Gastrocnemius medialis (tissue), 4 donors: ENCODE data around the gene AICDA. TPM values are rescaled to one million over a fixed set of nuclear protein-coding genes. Genes with fewer than 3 reads are reported as not detected.

Experiments
- ATAC-seq, 2 donors: fragments of 150-250 bp; one replicate each; pipeline ENCODE4 v1.9.1; 2016
- DNase-seq, 2 donors: peaks; one replicate each; pipeline ENCODE4 v3.0.0-alpha.2; 2019
- H3K27ac ChIP-seq, 4 donors: fragments of 200-600 bp; sonication (generic); 1 replicate in 1 of 4; 2 replicates in 3 of 4; pipeline ENCODE4 v1.5.1; 2016 to 2018; ENCODE audit warnings: mild to moderate bottlenecking in 2 of 4, moderate library complexity in 1 of 4
- H3K27me3 ChIP-seq, 3 donors: fragments of 200-600 bp; sonication (generic) in 2 of 3; 1 replicate in 1 of 3; 2 replicates in 2 of 3; pipeline versions ENCODE4 v1.5.1 to v1.6.0; 2016 to 2019; ENCODE audit warnings: mild to moderate bottlenecking in 1 of 3, moderate library complexity in 1 of 3
- H3K36me3 ChIP-seq, 2 donors: fragments of 200-600 bp; sonication (generic) in 1 of 2; one replicate each; pipeline ENCODE4 v1.5.1; 2017 to 2018
- H3K4me1 ChIP-seq, 2 donors: fragments of 200-600 bp; sonication (generic) in 1 of 2; one replicate each; pipeline ENCODE4 v1.5.1; 2016 to 2017; ENCODE audit warnings: mild to moderate bottlenecking in 2 of 2
- H3K4me3 ChIP-seq, 4 donors: fragments of 200-600 bp; sonication (generic) in 3 of 4; 1 replicate in 1 of 4; 2 replicates in 3 of 4; pipeline ENCODE4 v1.5.1; 2016 to 2019; ENCODE audit warnings: mild to moderate bottlenecking in 2 of 4
- H3K9me3 ChIP-seq, 3 donors: fragments of 200-600 bp; sonication (generic) in 2 of 3; 1 replicate in 1 of 3; 2 replicates in 2 of 3; pipeline ENCODE4 v1.5.1; 2016 to 2019
- CTCF ChIP-seq, 5 experiments: fragments of 450-650 bp in 3 of 5; fragments of 200-600 bp in 2 of 5; sonication (generic) in 2 of 5; IDR thresholded peaks in 4 of 5; conservative IDR thresholded peaks in 1 of 5; 1 replicate in 4 of 5; 2 replicates in 1 of 5; pipeline ENCODE4 v1.5.1; 2016 to 2019; ENCODE audit warnings: antibody characterized with exemption in 5 of 5, mild to moderate bottlenecking in 3 of 5, moderate library complexity in 3 of 5
- POLR2A ChIP-seq, 2 donors: fragments of 450-650 bp; IDR thresholded peaks; one replicate each; pipeline ENCODE4 v1.6.1; 2017; ENCODE audit warnings: antibody characterized with exemption in 2 of 2, mild to moderate bottlenecking in 2 of 2, moderate library complexity in 2 of 2
- in situ Hi-C, 4 donors: fragments of 200-750 bp; cut with MboI; loops; one replicate each; pipeline versions ENCODE4 v1.15.0 to v1.8.0; 2017; ENCODE audit warnings: low sequenced_read_pairs in 4 of 4
- intact Hi-C: fragments of 100-400 bp; cut with DNase I; formaldehyde crosslinking; loops from one replicate; pipeline ENCODE4 v1.15.1; 2023; ENCODE audit warnings: low total_unique reads
- total RNA-seq, 4 donors: library from RNA; depleted of rRNA; stranded (reverse); fragments of >200 nt; gene quantifications; one replicate each; pipeline versions ENCODE4 v1.1.0 to v1.2.3, GENCODE V29; 2016

AICDA gene
- total RNA-seq, 4 donors from 2014 or later = not detected

- intact Hi-C loops = no loop called here
- ATAC-seq = no peak
- no peak overlapping the region for H3K27ac ChIP-seq
- no peaks in the 10 kb centered on the region for H3K4me1 ChIP-seq
- no peak for DNase-seq
- in situ Hi-C loops = no loop called here
- H3K36me3 ChIP-seq = no peaks in the 10 kb centered on the region
- H3K9me3 ChIP-seq = no peaks in the 10 kb centered on the region
- no peak overlapping the region for H3K4me3 ChIP-seq
- no peaks in the 10 kb centered on the region for H3K27me3 ChIP-seq
- TF ChIP-seq POLR2A (IDR thresholded peaks at IDR 0.05) (no peak), CTCF (IDR thresholded peaks at IDR 0.05 in 4 of 5, conservative IDR thresholded peaks at IDR 0.05 in 1 of 5) (no peak)
Measured at GRCh38 chr12:8563356-8563755, 49.3 kb downstream of the AICDA start.

- intact Hi-C loops = no loop called here
- no peak overlapping the region for H3K4me3 ChIP-seq
- in situ Hi-C loops = no loop called here
- no peak for DNase-seq
- H3K4me1 ChIP-seq = no peaks in the 10 kb centered on the region
- H3K27me3 ChIP-seq = no peaks in the 10 kb centered on the region
- no peaks in the 10 kb centered on the region for H3K36me3 ChIP-seq
- H3K27ac ChIP-seq = no peak overlapping the region
- H3K9me3 ChIP-seq = no peaks in the 10 kb centered on the region
- TF ChIP-seq POLR2A (IDR thresholded peaks at IDR 0.05) (no peak), CTCF (IDR thresholded peaks at IDR 0.05 in 4 of 5, conservative IDR thresholded peaks at IDR 0.05 in 1 of 5) (no peak)
- ATAC-seq = no peak
Measured at GRCh38 chr12:8562310-8562709, 50.3 kb downstream of the AICDA start.

DNA sequence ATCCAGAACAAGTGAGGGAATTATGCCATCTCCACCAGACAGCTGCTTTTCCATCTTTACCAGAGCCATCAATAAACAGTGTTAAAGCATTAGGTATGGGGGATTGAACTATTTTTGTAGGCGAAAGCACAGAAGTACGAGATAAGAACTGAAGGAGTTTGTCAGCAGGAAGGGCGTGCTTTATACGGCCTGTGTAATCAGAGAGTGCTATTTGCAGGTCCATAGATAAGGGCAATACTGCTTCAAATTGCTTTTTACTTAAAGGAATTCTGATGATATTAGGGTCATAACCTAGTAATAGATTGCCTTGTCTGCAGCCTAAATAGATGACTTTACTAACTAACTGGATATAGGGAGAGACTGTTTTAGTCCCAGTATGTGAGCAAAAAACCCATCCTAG is 51.6 kb downstream of the AICDA start:
- intact Hi-C loops = no loop called here
- H3K27me3 ChIP-seq = no peaks in the 10 kb centered on the region
- no peak overlapping the region for H3K4me3 ChIP-seq
- TF ChIP-seq CTCF (IDR thresholded peaks at IDR 0.05 in 4 of 5, conservative IDR thresholded peaks at IDR 0.05 in 1 of 5) = no peak
- no peak for TF ChIP-seq POLR2A (IDR thresholded peaks at IDR 0.05)
- H3K4me1 ChIP-seq = no peaks in the 10 kb centered on the region
- no peaks in the 10 kb centered on the region for H3K9me3 ChIP-seq
- no peak for DNase-seq
- in situ Hi-C loops = no loop called here
- no peak overlapping the region for H3K27ac ChIP-seq
- no peaks in the 10 kb centered on the region for H3K36me3 ChIP-seq
- ATAC-seq = no peak

DNA sequence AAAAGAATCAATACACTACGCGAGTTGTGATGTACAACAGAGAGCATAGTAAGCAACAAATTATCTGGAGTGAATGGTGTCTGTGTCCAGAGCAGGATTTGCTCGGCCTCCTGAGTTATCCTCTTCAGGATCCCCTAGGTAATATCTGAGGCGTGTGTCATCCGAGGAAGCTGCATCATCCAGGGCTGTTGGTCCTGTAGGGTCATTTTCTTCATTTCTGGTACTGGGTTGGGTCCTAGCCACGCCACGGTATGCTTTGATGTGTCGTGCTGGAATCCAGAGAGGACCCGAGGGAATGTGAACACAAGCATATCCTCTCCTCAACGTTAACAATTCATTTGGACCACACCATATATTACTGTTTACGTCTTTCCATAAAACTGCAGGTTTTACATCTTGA is 53.0 kb downstream of the AICDA start:
- intact Hi-C loops = no loop called here

More for the DNA sequence above, 53.0 kb downstream of the AICDA start:
- Histone ChIP-seq H3K27me3 (no peaks in the 10 kb centered on the region), H3K9me3 (no peaks in the 10 kb centered on the region), H3K4me3 (no peak overlapping the region), H3K4me1 (no peaks in the 10 kb centered on the region), H3K27ac (no peak overlapping the region), H3K36me3 (no peaks in the 10 kb centered on the region)
- no peak for TF ChIP-seq POLR2A (IDR thresholded peaks at IDR 0.05)
- TF ChIP-seq CTCF (IDR thresholded peaks at IDR 0.05 in 4 of 5, conservative IDR thresholded peaks at IDR 0.05 in 1 of 5) = no peak
- DNase-seq (no peak), ATAC-seq (no peak)
- in situ Hi-C loops = no loop called here
